ENCODE data around the gene SKI.

DNA sequence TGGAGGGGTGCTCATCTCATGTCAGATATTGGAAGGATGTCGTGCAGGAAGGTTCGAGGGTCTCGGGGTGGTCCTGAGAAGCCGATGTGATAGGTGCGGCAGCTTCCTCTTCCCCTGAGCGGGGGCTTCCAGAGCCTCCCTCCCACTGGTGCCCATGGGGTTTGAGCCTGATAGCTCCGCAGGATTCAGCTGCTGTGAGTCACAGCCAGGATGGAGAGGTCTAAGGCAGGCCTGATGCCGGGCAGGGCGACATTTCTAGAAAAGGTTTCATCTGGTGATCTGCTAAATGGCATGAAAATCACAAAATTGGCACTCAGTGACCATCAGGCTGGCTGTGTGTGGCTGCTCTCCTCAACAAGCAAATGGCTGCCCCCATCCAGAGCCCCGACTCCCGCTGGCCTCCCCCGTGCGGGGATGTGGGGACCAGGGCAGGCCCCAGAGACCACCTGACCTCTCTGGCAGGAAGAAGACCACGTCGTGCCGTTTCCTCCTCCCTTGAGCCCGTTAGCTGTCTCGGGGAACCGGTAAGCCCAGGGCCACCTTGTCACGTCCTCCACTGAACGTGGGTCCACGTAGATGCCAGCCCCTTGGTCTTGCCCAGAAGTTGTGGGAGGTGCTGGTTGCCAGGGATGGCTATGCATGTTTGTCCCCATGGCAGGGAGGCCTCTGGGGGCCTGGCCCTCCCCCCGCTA, 66.1 kb downstream of the SKI start:
- TF ChIP-seq, protein P1, sequence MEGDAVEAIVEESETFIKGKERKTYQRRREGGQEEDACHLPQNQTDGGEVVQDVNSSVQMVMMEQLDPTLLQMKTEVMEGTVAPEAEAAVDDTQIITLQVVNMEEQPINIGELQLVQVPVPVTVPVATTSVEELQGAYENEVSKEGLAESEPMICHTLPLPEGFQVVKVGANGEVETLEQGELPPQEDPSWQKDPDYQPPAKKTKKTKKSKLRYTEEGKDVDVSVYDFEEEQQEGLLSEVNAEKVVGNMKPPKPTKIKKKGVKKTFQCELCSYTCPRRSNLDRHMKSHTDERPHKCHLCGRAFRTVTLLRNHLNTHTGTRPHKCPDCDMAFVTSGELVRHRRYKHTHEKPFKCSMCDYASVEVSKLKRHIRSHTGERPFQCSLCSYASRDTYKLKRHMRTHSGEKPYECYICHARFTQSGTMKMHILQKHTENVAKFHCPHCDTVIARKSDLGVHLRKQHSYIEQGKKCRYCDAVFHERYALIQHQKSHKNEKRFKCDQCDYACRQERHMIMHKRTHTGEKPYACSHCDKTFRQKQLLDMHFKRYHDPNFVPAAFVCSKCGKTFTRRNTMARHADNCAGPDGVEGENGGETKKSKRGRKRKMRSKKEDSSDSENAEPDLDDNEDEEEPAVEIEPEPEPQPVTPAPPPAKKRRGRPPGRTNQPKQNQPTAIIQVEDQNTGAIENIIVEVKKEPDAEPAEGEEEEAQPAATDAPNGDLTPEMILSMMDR (IDR thresholded peaks at IDR 0.05; ENCODE audit: borderline replicate concordance, extremely low read depth, low read length, poor library complexity, severe bottlenecking), result no peak
- no peak for TF ChIP-seq EZH2 (IDR thresholded peaks at IDR 0.05; ENCODE audit: borderline replicate concordance, low read depth, low read length, severe bottlenecking)
